DMS53 (cell line): ENCODE measurements around the gene ABI1.
"Not testable (repeated sequence)": the region's sequence is repeated elsewhere in the genome, so short reads cannot be mapped to it uniquely, and the experiment has no call there.

Experiments
- DNase-seq: peaks from one replicate; lab custom pipeline; 2025; lab: John Stamatoyannopoulos, UW

ABI1 gene

DNA sequence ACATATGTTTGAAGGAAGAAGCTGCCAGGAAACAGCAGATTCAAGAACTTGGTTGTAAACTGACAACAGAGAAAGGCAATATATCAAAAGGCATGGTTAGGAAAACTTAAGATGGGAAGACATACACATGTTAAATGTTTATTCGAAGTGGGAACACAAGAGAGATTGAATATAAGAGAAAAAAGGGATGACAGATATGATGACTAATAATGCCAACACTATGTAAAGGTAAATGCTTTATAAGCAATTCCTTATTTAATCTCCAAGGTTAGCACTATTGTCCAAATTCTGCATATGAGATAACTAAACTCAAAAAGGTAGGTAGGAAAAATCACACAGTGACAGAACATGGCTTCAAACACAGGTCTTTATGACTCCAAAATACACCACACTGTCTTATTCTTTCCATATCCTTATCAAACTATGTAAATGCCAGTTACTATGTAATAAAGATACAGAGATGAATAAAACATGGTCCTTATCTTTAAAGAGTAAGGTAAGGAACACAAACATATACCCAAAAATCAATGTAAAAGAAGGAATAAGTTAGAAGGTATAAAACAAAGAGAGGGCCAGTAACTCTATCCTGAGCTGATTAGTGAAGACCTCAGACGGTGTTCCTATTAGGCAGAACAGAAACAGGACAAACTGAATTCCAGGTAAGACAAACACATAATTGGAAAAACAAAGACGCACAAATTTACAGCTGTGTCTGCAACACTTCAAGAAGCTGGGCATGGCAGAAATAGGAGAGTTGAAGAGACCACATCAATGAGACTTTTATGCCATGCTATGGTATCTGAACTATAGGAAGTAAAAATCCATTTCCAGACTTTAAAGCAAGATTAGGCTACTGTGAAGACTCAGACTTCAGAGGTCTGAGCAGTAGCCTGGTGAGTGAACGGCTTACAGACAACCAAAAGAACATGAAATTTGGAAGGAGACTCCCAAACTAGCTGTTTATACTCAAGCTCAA lies 56.1 kb downstream of the ABI1 start:
- DNase-seq: no peak

DNA sequence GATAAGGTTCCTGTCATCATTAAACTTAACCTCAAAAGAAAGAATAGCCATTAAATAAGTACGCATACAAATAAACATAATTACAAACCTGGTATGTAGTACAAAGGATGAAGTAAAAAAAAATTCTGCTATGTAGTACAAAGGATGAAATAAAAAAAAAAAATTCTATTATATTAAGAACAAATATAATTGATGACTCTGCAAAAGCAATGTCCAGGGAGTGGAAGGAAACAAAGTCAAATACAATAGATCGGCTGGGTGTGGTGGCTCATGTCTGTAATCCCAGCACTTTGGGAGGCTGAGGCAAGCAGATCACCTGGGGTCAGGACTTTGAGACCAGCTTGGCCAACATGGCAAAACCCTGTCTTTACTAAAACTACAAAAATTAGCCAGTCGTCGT lies 56.9 kb downstream of the ABI1 start:
- no peak for DNase-seq

DNA sequence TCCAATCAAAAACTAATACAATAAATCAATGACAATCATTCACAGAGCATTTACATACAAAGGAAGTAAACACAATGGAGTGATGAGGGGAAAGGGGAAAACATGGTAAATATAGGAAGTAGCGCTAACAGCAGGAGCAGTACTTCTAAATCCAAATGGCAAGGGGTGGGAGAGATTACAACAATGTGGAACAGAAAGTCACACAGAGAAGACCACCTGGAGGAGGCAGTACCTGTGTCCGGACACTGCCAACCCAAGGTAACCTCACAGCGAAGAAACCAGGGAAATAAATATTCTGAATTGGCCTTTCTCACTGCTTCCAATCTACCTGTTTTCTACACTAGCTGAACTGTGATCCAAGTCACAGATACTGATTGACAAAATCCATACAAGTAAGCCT lies 58.2 kb downstream of the ABI1 start:
- DNase-seq: no peak

DNA sequence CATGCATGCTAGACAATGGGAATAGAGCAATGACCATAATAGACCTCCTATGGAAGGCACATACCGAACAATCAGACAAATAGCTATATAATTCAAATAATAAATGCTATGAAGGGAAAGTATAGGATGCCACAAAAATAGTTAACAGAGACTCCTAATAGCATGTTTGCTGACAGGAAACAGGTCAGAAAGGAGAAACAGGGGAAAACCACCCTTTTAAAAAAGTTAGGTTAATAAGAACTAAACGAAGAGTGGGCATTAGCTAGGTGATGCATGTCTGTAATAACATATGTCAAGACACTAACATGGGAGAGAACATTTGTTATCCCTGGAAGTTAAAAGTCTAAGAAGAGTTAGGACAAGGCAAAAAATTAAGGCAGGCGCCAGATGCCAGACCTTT lies 58.9 kb downstream of the ABI1 start:
- DNase-seq: no peak

DNA sequence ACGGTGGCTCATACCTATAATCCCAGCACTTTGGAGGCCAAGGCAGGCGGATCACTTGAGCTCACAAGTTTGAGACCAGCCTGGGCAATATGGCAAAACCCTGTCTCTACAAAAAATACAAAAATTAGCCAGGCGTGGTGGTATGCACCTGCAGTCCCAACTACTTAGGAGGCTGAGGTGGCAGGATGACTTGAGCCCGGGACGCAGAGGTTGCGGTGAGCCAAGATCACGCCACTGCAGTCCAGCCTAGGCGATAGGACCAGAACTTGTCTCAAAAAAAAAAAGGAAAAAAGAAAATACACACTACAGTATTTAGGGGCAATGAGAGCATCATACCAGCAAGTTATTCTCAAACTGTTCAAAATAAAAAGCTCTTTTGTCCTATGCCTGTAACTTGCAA lies 59.5 kb downstream of the ABI1 start:
- DNase-seq: no peak

DNA sequence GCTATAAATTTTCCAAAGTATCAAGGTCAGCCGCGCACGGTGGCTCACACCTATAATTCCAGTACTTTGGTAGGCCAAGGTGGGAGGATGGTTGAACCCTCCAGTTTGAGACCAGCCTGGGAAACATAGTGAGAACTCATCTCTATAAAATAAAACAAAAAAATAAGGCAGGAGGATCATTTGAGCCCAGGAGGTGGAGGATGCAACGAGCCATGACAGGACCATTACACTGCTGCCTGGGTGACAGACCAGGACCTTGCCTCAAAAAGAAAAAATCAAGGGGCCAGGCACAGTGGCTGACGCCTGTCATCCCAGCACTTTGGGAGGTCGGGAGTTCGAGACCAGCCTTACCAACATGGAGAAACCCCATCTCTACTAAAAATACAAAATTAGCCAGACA lies 60.3 kb downstream of the ABI1 start:
- DNase-seq: no peak

DNA sequence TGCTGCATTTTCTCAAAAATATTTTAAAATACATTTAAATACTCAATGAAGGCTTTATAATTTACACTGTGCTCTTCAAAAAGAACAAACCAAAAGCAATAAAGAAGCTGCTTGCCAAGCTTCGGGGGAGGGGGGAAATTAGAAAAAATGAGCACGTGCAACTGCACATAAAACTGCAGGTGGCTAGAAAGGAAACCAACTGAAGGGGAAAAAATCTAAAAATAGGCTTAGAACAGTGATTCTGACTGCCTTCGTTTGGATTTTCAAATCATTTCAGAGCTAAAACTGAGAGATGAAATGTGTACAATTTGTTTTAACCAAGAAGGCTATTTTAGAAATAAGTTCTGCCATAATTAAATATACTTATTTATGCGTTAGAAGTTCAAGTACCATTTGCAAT lies 61.4 kb downstream of the ABI1 start:
- peak; percentile 30 for DNase-seq

DNA sequence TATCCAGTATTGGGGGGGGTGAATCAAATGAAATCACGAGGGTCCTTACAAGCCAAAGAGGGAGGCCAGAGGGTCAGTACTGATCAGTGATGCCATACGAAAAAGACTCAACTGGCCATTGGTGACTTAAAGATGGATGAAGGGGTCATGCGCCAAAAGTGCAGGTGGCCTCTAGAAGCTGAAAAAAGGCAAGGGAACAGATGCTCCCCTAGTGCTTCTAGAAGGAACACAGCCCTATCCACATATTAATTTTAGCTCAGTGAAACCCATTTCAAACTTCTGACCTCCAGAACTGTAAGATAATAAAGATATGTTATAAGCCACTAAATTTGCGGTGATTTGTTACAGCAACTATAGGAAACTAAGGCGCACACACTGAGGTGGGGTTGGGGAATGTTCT lies 62.5 kb downstream of the ABI1 start:
- DNase-seq: no peak

DNA sequence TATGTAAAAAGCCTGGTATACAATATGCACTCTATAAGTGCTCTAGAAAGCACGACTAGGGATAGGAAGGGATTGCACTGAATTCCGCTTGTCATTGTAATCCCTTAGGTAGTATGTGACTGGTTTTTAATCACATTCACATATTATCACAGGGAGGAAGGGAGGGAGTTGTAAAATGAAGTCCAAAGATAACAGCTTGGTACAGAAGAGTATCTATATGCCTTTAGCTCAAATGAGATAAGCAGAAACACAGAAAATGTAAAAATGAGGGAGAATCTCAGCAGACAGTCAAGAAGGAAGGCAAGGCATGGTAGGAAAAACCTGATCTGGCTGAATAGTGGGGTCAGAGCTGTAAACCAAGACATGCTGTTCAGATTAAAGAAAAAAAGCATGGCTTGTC lies 63.4 kb downstream of the ABI1 start:
- no peak for DNase-seq

DNA sequence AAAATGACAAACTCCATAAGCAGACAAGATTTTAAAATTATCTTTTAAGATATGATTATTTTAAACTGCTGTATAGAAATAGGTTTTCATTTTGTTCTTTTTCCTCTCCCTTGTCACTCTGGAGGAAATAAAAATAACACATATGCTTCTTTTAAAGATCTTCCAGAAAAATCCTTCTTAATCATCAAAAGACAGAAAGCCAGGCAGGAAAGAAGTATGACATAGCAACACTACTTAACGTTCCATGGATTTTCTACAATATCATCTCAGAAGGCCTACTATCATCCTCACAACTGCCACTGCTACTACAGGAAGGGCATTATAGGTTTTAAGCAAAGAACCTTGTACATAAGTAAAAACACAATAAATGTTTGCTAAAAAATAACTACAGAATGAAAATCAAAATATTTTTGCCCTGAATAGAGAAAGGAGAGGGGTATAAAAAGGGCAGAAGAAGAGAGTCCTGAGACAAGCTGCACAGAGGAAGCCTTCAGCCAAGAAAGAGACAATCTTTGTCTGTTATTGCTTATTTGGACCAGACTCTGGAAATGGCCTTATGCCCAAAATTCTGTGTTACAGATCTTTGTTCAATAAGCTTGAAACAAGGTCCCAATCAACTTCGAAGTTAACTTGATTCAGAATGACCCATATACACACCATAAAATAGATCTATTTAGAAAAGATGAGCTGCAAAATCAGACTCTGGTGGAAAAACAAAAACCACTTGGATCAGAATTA lies 67.8 kb downstream of the ABI1 start:
- DNase-seq: no peak

DNA sequence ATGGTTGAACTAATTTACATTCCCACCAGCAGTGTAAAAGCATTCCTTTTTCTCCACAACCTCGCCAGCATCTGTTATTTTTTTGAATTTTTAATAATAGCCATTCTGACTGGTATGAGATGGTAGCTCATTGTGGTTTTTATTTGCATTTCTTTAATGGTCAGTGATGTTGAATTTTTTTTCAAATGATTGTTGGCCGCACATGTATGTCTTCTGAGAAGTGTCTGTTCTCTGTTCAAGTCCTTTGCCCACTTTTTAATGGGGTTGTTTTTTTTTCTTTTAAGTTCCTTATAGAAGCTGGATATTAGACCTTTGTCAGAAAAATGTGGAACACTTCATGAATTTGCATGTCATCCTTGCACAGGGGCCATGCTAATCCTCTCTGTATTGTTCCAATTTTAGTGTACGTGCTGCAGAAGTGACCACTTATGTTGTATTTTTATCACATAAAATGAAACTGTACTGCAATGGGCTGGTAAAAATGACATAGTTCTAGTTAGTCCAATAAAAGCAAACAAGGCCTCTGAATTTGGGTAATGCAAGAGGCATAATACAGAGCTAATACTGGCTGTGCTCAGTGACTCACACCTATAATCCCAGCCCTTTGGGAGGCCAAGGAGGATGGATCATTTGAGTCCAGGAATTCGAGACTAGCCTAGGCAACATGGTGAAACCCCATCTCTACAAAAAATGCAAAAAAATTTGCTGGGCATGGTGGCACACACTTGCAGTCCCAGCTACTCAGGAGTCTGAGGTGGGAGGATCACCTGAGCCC lies 70.3 kb downstream of the ABI1 start:
- DNase-seq: no peak

DNA sequence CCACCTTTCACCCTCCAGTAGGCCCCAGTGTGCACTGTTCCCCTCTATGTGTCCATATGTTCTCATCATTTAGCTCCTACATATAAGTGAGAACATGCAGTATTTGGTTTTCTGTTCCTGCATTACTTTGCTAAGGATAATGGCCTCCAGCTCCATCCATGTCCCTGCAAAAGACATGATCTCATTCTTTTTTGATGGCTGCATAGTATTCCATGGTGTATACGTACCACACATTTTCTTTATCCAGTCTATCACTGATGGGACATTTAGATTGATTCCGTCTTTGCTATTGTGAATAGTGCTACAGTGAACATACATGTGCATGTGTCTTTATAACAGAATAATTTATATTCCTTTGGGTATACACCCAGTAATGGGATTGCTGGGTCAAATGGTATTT lies 71.0 kb downstream of the ABI1 start:
- DNase-seq: not testable (repeated sequence)

DNA sequence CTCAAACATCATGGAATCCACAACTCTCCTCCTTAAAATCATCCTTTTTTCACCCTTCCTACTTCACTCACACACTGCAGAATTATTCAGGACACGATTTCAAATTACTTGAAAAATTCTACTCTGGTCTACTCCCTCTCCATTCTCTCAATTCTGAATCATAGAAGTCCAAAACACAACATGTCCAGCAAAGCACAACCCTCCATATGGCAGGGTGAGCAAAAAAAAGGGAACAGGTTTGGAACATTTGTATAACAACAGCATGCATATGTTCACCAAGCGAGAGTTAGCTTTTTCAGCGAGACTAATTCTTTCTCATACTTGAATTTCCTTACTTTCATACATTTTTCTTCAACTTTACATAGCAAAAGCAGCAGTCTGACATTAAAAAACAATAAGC lies 73.4 kb downstream of the ABI1 start:
- DNase-seq: no peak

DNA sequence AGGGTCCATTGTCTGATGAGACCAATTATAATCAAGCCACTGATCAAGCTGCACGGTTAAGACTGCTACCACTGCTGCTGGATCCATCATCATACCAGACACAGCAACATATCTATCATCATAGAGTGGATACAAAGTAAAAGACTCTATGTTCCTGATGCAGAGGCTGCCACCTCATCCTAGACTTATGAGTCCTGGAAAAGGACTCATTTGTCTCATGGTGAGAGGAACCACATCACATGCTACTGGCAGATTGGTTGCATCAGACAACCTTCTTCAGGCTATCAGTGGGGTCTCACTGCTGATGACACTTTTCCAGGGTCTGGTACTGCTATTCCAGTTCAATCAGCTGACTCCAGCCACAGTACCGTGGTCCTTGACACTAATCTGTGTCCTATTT lies 79.0 kb downstream of the ABI1 start:
- no peak for DNase-seq

DNA sequence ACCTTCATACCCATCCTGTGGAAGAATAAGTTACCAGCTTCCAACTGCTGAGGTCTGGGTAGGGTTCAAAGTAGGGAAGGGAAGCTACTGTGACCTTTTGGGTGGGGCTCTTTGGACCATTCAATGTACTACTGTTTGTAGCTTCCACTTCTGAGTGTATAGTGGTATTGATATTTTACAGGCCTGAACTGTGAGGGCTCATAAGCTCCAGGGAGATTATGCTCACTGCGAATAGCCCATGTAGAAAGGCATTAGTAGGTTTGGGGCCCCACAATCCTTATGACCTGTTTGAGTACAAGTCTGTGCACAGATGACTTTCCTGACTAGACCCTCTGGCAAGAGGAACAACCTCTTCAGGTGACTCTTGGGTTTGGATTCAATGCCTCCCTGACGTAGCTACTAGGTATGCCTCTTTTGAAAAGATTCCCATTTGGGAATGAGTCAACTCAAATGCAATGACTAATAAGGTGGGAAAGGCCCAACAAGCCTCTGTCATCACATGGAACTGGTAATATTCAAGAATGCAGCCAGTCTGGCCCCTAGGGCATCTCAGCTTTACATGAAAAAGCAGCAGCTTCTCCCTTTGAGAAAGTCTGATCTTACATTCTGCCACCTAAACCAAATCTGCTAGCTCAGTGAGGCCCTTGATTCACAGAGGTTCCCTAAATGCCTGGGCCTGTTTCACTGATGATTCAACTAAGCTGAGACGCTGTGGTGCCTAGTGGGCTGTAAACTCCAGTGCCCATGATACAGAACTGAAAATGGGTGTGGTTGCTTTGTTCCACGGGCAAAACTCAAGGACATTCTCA lies 79.8 kb downstream of the ABI1 start:
- peak; percentile 13 for DNase-seq

DNA sequence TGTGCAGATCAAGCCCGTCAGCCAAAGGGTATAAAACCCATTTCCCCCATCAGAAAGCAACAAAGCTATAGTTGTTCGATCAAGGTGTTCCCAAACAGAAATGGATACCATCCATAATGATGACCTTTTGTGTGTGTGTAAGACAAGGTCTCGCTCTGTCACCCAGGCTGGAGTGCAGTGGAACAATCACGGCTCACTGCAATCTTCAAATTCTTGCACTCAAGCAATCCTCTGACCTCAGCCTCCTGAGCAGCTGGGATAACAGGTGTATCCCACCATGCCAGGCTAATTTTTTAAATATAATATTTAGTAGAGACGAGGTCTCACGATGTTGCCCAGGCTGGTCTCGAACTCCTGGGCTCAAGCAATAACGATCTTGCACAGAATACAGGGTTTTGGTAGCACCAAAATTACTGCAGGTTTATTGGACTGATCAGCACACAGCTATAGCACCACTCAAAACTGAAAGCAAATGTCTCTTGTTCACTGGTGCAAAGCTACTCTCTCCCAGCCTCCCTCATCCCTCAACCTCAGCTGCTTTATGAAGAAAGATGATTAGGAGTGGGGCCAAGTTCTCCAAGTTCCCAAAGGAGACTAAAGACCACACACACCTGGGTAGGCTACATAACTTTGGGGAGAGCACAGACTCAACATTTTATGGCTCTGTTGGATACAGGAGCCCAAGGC lies 80.5 kb downstream of the ABI1 start:
- no peak for DNase-seq

DNA sequence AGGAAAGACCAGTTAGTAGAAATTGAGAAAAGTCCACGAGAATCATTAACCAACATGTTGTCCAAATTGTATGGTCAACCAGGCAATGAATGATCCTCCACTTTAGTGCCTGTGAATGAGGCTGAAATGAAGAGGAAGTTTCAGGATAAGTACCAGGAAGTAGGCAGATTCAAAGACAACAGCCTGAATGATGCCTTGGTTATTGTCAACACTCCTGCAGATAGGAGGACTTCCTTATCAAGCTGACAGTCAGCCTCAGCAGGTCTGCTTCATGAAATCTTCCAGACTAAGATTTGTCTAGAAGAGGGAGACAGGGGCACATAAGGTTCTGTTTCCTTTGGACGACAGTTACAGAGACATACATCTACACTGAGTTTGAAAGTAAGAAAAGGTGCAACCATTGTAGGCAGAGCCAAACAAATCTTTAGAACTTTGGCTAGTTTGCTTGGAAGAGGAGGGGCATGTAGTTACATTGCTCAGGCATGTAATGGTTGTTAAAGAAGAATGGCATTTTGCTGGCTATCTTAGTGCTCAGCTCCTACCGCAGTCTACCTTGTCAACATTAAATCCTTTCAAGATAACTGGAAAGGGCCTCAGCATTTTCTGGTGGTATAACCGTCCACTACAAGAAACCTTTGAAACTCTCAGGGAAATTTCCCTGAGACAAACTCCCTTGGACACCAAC lies 81.4 kb downstream of the ABI1 start:
- DNase-seq: peak; percentile 59

DNA sequence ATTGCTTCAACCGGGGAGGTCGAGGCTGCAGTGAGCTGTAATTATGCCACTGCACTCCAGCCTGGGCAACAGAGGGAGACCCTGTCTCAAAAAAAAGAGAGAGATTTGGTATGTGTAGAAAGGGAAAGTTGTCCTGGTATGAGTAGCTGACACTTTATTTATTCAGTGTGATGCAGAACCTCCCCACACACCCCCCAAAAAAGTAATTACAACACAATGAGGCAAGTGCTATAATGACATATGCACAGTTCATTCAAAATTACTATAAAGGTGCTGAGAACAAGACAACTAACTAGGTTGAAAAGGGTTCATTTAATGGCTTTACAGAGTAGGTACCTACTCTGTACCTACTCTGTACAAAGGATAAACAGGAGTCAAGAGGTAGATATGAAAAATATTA lies 83.1 kb downstream of the ABI1 start:
- DNase-seq: no peak

DNA sequence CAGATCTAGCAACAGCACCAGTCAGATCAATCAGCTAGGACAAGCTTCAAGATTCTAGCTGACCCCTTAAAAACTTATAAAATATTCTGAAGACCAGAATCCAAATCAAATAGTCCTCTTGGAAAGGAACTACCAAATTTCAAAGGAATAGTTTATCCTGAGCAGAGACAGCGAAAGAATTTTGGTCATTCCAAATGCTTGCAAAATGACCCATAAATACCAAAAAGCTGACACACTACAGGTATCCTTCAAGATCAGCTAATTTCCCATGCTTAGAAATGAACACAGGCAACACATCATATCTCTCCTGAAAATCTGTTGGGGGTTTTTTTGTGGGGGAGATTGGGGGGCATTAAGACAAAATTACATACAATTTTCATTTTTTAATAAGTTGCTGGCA lies 84.5 kb downstream of the ABI1 start:
- DNase-seq: no peak

DNA sequence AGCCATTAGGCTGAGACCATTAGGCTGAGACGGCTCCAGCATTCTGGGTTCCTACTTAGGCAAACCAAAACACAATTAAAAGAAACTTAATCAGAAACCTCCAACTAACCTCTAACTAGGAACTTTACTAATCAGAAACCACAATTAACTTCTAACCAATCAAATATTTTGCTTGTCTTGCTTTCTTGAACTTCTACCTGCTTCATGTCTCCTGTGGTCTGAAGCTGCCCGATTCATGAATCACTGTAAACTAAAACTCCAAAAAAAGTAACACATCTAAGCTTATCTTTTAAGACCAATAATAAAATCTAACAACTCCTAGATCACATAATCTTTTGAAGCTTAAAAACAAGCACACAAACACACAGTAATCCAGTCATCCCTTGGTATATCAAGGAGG lies 87.1 kb downstream of the ABI1 start:
- DNase-seq: no peak

DNA sequence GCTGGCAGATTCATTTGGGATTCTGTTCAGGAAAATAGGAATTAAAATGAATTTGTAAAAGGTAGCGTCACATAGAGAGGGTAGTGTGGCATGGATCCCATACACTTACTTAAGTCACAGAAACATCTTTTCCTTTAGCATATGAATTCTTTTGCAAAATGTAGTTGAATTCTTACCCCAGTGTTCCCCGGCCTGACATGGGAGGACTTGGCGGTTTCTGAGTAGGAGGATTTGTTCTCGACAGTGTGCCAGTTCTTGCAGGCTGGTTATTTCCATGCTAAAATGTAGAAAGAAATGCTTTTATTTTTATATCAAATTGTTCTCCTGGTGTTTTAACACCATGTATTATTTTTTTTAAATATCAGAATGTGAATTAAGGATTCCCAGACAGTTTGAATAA lies 90.7 kb downstream of the ABI1 start:
- DNase-seq: no peak
